WTC11 (cell line): Measurements from ENCODE around the gene MRO.

Source experiments
- ESRRA ChIP-seq: sonication (generic); formaldehyde crosslinking; IDR thresholded peaks from 2 replicates; pipeline ENCODE4 v1.8.1; 2022; ENCODE audit warnings: mild to moderate bottlenecking, missing genetic modification reagents, borderline replicate concordance
- IRF2 ChIP-seq: sonication (generic); formaldehyde crosslinking; IDR thresholded peaks from 2 replicates; pipeline ENCODE4 v1.8.0; 2022; ENCODE audit warnings: low read depth, missing genetic modification reagents, borderline replicate concordance
- SP1 ChIP-seq: sonication (generic); formaldehyde crosslinking; conservative IDR thresholded peaks from 2 replicates; pipeline ENCODE4 v1.8.1; 2022; ENCODE audit warnings: missing genetic modification reagents
- TCF7 ChIP-seq: sonication (generic); formaldehyde crosslinking; IDR thresholded peaks from 2 replicates; pipeline ENCODE4 v1.8.0; 2022; ENCODE audit warnings: mild to moderate bottlenecking, low read depth, missing genetic modification reagents, moderate library complexity
- TF ChIP-seq, protein P1 (sequence below): fragments of 200-600 bp; IDR thresholded peaks from 2 replicates; pipeline ENCODE4 v1.8.0; 2022; ENCODE audit warnings: antibody characterized with exemption

DNA sequence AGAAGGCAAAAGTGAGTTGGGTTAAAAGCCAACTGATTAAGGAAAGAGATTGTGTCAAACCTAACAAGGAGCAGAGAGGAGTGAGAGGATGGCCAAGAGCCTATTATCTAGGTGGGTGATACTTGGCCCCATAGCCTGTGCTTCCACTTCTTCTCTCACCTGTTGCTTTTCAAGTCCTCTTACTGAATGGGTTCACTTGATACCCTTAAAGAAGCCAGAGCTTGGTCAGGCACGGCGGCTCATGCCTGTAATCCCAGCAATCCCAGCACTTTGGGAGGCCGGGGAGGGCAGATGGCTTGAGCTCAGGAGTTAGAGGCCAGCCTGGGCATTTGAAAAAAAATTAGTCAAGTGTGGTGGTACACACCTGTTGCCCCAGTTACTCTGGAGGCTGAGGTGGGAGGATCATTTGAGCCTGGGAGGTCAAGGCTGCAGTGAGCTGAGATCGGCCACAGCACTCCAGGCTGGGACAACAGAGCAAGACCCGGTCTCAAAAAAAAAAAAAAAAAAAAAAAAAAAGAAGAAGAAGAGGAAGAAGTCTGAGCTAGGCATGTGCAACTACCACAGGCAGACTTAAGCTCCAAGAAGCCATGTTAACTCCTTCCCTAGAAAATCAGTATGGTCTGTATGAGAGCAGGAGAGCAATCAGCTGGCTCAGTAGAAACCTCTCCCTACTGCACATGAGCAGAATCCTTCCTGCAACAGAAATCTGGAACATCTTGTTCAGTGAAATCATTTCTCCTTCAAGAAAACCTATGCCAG lies 30.7 kb upstream of the MRO start:
- TF ChIP-seq SP1 (CRISPR knock-in tag) (no peak), IRF2 (CRISPR knock-in tag) (no peak), TCF7 (CRISPR knock-in tag) (no peak), ESRRA (CRISPR knock-in tag) (no peak)
- TF ChIP-seq, protein P1, sequence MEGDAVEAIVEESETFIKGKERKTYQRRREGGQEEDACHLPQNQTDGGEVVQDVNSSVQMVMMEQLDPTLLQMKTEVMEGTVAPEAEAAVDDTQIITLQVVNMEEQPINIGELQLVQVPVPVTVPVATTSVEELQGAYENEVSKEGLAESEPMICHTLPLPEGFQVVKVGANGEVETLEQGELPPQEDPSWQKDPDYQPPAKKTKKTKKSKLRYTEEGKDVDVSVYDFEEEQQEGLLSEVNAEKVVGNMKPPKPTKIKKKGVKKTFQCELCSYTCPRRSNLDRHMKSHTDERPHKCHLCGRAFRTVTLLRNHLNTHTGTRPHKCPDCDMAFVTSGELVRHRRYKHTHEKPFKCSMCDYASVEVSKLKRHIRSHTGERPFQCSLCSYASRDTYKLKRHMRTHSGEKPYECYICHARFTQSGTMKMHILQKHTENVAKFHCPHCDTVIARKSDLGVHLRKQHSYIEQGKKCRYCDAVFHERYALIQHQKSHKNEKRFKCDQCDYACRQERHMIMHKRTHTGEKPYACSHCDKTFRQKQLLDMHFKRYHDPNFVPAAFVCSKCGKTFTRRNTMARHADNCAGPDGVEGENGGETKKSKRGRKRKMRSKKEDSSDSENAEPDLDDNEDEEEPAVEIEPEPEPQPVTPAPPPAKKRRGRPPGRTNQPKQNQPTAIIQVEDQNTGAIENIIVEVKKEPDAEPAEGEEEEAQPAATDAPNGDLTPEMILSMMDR, result no peak
